Activated effector memory CD4-positive, alpha-beta T cell treated with Interleukin-2 at 50 U/mL for 16 hours (primary cell): ENCODE results near the gene FGFR3.

Source experiments
- DNase-seq: peaks from one replicate; pipeline ENCODE4 v3.0.0-alpha.2; 2020

The FGFR3 gene

GRCh38 chr4:1792832-1793495 lies at the start of gene FGFR3:
FGFR3 (plus strand) TSS chr4:1793293; CDS start chr4:1793935, 642 bp downstream.
- DNase-seq, result peak; percentile 16

GRCh38 chr4:1743551-1743950 lies 49.5 kb upstream of the FGFR3 start:
- DNase-seq, result no peak

DNA sequence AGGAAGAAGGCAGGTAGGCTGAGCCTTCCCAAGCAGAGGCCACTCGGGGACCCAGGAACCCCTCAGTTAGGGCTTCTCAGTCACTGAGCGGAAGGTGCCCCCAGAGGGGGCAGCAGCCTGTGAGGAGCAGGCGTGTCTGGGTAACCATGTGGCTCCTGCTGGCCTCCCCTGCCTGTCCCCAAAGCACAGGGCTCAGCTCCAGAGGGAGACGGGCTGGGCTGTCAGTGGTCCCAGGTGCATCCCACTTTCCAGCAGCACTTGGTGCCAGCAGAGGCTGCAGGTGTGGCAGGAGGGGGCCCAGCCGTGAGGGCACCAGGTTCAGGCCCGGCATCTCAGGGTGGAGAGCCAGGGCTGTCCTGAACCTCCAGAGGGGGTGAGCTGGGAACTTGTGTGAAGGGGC lies 49.1 kb upstream of the FGFR3 start:
- DNase-seq, result no peak

DNA sequence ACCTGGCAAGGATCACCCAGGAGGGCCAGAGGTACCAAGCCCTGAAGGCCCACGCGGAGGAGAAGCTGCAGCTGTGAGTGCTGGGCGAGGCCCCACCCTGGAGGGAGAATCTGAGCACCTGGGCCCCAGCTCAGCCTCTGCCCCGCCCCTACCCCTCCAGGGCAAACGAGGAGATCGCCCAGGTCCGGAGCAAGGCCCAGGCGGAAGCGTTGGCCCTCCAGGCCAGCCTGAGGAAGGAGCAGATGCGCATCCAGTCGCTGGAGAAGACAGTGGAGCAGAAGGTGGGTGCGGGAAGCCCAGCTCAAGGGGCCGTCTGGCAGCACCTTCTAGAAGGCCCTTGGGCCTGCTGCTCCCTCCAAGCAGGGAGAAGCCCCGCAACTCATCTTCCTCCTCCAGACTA lies 48.5 kb upstream of the FGFR3 start:
- no peak for DNase-seq

DNA sequence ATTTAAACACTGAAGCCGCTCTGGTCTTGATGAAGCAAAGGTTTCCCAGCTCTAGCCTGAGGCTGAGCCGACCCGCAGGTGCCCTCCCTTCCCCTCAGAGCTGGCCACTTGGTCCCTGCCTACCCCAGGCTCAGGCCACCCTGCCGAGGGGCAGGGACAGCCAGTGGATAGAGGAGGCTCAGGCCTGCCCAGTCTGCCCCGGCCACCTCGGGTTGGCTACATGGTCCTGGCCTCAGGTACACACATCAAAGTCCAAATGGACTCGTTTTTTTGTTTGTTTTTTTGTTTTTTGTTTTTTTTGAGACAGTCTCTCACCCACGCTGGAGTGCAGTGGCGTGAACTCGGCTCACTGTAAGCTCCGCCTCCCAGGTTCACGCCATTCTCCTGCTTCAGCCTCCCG lies 47.9 kb upstream of the FGFR3 start:
- no peak for DNase-seq

- DNase-seq, result no peak
These were observed 47.4 kb upstream of the FGFR3 start for GRCh38 chr4:1745697-1746096.

DNA sequence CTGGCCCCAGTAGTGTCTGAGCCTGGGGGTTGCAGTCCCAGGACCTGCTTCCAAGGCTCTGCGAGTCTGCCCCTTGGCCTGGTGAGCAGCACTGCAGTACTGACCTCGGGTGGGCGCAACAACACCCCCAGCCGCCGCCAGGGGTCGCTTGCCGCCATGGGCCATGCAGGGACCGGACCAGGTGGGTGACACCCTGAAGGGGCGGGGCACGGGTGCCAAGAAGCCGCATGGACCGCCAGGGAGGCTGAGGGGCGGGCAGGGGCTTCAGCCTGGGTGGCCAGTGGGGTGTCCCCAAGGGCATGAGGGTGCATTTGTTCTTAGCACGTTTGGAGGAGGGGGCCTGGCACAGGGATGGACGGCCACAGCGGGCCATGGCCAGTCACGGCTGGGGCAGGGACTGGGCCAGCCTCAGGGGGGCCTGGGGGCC lies 46.8 kb upstream of the FGFR3 start:
- peak; percentile 59 for DNase-seq

DNA sequence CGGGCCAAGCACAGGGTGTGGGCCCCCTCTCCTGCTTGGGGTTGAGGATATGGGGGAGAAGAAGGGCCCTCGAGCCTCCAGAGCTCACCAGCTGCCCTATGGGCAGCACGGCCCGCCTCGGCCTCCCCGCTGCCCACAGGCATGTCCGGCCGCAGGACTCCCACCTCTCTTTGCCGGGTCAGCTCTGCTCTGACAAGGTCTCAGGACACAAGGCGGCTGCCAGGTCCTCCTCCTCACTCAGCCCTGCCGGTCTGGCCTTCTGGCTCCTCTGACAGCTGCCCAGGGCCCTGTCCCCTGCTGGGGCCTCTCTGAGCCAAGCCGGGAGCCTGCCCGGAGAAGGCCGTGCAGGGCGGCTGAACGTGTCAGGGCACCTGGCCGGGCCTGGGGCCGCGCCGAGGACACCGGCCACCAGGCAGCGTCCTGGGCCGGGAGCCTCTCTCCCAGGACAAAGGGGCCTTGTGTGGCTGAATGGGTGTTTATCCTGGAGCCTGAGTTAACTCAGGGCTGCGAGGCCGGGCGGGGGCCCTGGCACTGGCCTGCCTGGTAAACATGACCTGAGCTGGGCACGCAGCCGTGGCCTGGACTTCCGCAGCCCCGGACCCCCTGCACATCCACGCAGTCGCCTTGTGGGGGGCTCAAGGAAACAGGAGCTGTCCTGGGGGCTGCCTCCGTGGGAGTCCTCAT lies 46.0 kb upstream of the FGFR3 start:
- no peak for DNase-seq

GRCh38 chr4:1747603-1747967 lies 45.5 kb upstream of the FGFR3 start:
- no peak for DNase-seq

DNA sequence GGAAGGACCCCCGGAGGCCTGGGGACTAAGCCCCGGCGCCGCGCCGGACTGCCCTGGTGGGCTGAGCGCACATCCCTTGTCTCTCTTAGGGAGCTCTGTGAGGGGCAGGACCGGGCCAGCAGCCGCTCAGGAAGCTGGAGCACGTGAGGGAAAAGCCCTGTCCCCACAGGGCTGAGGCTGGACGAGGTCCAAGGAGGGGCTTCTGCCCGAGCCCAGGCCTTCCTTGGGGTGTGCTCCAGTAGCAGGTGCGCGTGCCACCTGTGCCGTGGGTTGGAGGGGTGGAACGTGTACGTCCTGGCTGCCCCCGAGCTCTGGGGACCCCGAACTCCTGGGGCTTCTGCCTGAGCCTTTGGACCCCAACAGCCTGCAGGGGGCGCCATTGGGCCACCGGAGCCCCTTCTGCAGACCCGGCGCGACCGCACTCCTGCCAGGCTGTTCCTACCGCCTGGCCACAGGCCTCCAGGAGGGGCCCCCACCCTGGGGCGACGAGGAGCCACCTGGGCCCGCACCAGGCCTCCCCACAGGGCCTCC lies 44.6 kb upstream of the FGFR3 start:
- DNase-seq, result peak; percentile 61

DNA sequence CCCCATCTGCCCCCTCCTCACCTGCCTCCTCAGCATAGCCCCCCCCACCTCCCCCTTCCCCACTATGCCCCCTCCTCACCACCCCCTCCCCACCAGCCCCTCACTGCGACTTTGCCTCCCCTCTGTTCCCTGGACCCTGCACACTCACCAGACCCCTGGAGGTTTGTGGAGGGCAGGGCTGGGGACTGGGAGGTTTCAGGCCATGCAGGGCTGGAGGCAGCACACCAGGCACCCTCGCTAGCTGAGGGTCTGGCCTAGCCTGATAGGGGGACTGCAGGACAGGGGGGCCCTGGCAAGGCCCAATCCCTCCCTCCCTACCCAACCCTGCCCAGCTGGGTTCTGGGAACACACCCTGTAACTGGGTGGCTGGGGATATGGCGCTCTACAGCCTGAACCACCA lies 43.7 kb upstream of the FGFR3 start:
- no peak for DNase-seq

GRCh38 chr4:1749826-1750225 lies 43.3 kb upstream of the FGFR3 start:
- no peak for DNase-seq

DNA sequence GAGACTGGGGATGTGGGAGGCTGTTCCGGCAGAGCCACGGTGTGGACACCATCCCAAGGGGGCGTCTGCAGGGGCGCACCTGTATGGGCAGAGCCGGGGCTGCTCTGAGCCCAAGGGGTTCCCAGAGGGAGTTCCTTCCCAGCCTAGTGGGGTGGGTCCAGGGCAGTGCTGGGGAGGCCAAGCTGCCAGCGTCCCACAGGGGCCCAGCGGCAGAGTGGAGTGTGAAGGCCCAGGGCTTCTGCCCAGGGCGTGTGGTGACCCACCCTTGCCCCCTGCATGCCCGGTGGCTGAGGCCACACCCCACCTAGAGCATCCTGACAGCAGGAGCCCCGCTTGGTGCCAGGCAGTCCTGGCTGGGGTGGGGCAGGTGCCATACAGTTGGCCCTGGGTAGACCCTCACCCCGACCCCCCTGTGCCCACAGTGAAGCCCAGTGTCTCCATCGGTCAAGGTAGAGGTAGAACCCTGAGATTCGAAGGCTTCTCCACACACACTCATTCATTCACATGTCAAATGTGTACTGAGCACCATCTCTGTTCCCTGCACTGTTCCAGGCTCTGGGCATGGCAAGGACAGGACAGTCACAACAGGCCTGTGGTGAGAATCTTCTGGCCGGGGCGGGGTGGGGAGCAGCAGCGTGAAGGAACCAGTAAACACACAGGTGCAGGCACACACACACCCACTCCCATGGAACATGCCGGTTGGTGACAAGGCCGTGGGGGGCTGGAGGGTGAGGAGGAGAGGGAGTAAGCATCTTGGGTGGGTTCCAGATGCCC lies 42.5 kb upstream of the FGFR3 start:
- no peak for DNase-seq

GRCh38 chr4:1751155-1751918 lies 41.8 kb upstream of the FGFR3 start:
- no peak for DNase-seq

- no peak for DNase-seq
These were observed 41.2 kb upstream of the FGFR3 start for GRCh38 chr4:1751919-1752283.

- peak; percentile 10 for DNase-seq
These were observed 40.6 kb upstream of the FGFR3 start for GRCh38 chr4:1752284-1753041.

DNA sequence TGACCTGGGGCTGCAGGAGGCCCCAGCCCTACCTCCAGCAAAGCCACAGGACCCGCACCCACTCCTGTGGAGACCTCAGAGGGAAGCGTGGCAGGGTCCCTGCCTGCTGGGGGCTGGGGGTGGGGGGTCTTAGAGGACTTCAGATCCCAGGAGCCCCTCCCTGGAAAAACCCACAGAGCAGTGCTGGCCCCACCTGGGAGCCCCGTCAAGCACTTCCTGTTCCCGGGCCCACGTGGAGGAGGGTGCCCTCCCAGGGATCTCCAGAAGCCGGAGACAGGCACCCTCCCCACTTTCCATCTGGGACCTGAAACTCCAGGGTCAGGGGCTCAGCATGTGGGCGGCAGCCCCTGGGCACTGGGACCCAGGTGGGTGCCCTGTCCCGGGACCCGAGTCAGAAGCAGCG lies 39.8 kb upstream of the FGFR3 start:
- DNase-seq, result no peak

- no peak for DNase-seq
These were observed 39.3 kb upstream of the FGFR3 start for GRCh38 chr4:1753697-1754311.

DNA sequence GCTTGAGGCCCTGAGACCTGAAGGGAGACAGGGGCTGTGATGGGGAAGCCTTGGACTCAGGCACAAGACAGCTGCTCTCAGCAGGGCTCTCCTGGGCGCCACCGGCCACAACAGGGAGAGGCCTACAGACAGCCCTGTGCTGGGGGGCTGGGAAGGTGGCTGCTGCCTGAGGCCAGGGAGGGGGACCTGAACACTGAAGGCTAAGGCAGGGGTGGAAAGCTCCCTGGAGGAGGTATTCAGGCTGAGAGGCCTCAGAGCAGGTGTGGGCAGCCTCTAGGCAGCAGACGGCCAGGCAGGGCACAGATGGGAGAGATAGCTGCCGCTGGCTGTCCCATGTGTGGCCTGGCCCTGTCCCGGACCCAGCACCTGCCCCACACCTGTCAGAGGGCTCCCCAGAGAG lies 38.8 kb upstream of the FGFR3 start:
- DNase-seq, result no peak

GRCh38 chr4:1755297-1755696 lies 37.8 kb upstream of the FGFR3 start:
- no peak for DNase-seq

GRCh38 chr4:1756079-1756478 lies 37.0 kb upstream of the FGFR3 start:
- no peak for DNase-seq
